HFFc6 (cell line): Measurements from ENCODE around the gene TUBA8. TPM values are rescaled to one million over a fixed set of nuclear protein-coding genes. Genes with fewer than 3 reads are reported as not detected.

Source experiments
- DNase-seq: peaks from one replicate; pipeline ENCODE4 v3.0.0-alpha.2; 2018
- H3K27ac Mint-ChIP-seq: 2 replicates; pipeline ENCODE4 v1.8.0; 2020; ENCODE audit warnings: mild to moderate bottlenecking, mixed read lengths
- H3K27me3 Mint-ChIP-seq: 2 replicates; pipeline ENCODE4 v1.8.0; 2021; ENCODE audit warnings: mild to moderate bottlenecking, moderate library complexity, mixed read lengths; ENCODE audit not compliant: insufficient read depth
- H3K36me3 Mint-ChIP-seq: 2 replicates; pipeline ENCODE4 v1.8.0; 2021; ENCODE audit warnings: low read depth, mixed read lengths
- H3K4me1 Mint-ChIP-seq: 2 replicates; pipeline ENCODE4 v1.8.0; 2020; ENCODE audit warnings: low read depth, mixed read lengths
- H3K4me3 Mint-ChIP-seq: 2 replicates; pipeline ENCODE4 v1.8.0; 2020; ENCODE audit warnings: mild to moderate bottlenecking, moderate library complexity, mixed read lengths
- H3K9me3 Mint-ChIP-seq: 2 replicates; pipeline ENCODE4 v1.8.0; 2020; ENCODE audit warnings: mild to moderate bottlenecking, mixed read lengths
- total RNA-seq, 6 experiments: library from RNA; stranded (reverse); fragmentation: NEBNext Ultra II Directional; extraction: Animal tissue kit (Norgen Biotek cat#: 25700); gene quantifications; 2 replicates in 1 of 6; 3 replicates in 5 of 6; pipeline ENCODE4 v1.2.3, GENCODE V29; 2021
- TF ChIP-seq, protein P1 (sequence below): fragments of 200-600 bp; sonication (generic); IDR thresholded peaks from 2 replicates; pipeline ENCODE4 v1.5.0; 2021; ENCODE audit warnings: antibody characterized with exemption, mild to moderate bottlenecking

Gene TUBA8
- total RNA-seq, 6 experiments from 2014 or later = 0.14 to 0.43 (median 0.29) TPM

DNA sequence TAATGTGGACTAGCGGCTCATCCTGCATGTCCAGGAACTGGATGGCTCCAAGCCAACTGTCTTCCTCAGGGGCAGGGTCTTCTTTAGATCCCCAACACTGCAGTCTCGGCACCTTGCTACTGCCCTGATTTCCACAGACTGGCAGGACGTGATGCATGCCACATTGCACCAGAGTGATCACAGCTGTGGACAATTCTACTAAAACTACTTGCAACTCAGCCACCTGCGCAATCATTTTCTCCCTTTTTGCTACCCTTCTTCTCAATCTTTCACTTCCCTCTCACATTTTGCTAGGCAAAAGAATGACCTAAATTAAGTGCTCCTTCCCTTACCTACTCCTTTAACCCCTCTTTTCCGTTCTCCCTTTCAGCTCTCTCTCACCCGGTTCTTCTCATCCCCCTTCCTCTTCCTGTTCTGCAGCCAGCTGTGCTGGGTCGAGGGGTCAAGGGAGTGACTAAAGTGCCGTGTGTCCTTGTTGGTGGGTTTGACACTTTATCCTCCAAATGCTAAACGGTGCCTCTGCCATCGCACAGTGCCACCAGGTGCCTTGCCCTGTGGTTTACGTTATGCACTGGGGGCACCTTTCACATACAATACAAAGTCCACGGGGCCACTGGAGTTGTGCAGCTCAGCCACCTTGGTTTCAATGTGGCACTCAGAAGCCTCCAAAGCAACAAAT, 44.3 kb upstream of the TUBA8 start:
- no peak overlapping the region for H3K27ac Mint-ChIP-seq
- no peaks in the 10 kb centered on the region for H3K9me3 Mint-ChIP-seq
- H3K36me3 Mint-ChIP-seq = no peaks in the 10 kb centered on the region
- peaks cover 11% of the 10 kb centered on the region for H3K27me3 Mint-ChIP-seq
- TF ChIP-seq, protein P1, sequence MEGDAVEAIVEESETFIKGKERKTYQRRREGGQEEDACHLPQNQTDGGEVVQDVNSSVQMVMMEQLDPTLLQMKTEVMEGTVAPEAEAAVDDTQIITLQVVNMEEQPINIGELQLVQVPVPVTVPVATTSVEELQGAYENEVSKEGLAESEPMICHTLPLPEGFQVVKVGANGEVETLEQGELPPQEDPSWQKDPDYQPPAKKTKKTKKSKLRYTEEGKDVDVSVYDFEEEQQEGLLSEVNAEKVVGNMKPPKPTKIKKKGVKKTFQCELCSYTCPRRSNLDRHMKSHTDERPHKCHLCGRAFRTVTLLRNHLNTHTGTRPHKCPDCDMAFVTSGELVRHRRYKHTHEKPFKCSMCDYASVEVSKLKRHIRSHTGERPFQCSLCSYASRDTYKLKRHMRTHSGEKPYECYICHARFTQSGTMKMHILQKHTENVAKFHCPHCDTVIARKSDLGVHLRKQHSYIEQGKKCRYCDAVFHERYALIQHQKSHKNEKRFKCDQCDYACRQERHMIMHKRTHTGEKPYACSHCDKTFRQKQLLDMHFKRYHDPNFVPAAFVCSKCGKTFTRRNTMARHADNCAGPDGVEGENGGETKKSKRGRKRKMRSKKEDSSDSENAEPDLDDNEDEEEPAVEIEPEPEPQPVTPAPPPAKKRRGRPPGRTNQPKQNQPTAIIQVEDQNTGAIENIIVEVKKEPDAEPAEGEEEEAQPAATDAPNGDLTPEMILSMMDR = no peak
- no peak overlapping the region for H3K4me3 Mint-ChIP-seq
- H3K4me1 Mint-ChIP-seq = peaks cover 50% of the 10 kb centered on the region
- DNase-seq = no peak

DNA sequence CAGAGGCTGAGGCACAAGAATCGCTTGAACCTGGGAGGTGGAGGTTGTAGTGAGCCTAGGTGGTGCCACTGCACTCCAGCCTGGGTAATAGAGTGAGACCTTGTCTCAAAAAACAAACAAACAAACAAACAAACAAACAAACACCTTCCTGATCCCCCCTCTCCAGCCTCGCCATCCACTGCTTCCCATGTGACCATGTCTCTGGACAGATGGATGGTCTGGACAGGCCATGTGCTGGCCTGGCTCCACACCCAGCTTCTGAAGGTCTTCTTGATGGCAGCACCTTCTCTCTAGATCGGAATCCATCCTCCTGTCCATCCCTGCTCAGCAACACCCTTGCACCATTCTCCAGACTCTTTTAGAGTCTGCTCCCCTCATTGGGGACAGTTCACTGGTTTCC, 43.5 kb upstream of the TUBA8 start:
- no peak overlapping the region for H3K4me3 Mint-ChIP-seq
- no peak for DNase-seq
- TF ChIP-seq, protein P1 = no peak
- H3K27me3 Mint-ChIP-seq = peaks cover 11% of the 10 kb centered on the region
- no peaks in the 10 kb centered on the region for H3K9me3 Mint-ChIP-seq
- H3K36me3 Mint-ChIP-seq = no peaks in the 10 kb centered on the region
- no peak overlapping the region for H3K27ac Mint-ChIP-seq
- H3K4me1 Mint-ChIP-seq = peaks cover 46% of the 10 kb centered on the region

DNA sequence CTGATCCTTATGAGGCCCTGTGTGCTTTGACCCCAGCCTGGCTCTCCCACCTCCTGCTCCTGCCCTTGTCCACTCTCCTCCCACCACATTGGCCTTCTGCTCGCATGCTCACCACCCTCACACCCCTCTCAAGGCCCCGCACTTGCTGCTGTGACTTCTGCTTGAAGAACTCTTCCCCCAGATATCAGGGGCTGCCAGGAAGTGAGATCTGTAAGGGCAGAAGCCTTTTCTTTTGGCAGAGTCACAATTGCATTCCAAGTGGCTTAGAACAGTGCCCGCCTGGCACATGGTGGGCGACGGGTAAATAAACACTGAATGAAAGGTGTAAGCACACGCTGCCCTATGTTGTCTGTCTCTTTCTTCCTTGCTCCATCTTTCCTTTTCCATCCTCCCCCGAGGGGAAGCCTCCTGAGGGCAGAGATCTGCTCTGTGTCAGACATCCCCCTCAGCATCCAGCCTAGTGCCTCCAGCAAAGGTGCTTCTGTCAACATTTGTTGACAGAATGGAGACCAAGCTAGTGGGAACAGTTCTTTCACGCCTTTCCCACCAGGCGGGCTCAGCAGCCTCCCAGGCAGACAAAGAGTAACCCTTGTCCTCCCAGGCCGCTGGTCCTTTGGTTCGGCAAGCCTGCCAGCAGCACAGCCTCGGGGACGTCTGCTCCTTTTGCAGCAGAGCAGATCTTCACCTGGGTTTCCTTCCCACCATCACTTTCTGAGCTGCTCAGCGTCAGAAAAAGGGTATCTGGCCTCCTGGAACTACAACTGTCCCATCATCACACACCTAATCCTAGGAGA, 42.9 kb upstream of the TUBA8 start:
- H3K4me3 Mint-ChIP-seq = 0 out of 2 replicates have a peak overlapping the region, but pooled peaks have one; percentile 25
- TF ChIP-seq, protein P1 = no peak
- H3K4me1 Mint-ChIP-seq = peaks cover 43% of the 10 kb centered on the region
- H3K27ac Mint-ChIP-seq = peak overlapping the region; percentile 47; the same call in 1 of the 2 replicates
- no peak for DNase-seq
- no peaks in the 10 kb centered on the region for H3K36me3 Mint-ChIP-seq
- H3K9me3 Mint-ChIP-seq = no peaks in the 10 kb centered on the region
- peaks cover 11% of the 10 kb centered on the region for H3K27me3 Mint-ChIP-seq

DNA sequence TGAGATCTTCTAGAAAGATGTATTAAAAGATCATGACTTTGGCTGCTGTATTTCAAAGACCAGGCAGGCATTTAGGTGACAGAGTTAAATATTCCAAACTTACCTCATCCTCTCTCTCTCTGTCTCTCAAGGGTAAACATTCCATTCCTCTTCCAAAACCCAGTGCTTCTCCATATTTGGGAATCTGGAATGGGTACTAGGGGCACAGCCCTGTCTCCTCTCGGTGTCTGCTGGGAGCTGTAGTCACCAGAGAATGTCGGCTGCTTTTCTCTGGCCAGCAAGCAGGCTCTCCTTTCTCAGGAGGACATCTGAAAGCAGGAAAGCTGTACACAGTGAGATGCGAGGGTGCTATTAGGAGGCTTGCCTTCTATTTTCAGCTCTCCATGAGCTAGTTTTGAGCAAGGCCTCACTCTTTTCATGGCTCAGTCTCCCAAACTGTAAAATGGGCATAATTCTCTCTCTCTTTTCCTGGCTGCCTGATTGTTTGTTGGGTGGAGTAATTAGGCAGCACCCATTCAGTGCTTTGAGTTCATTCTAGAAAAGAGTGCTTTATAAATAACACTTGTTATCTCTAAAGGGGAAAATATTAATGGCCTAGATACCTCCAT, 42.1 kb upstream of the TUBA8 start:
- H3K36me3 Mint-ChIP-seq = no peaks in the 10 kb centered on the region
- no peaks in the 10 kb centered on the region for H3K9me3 Mint-ChIP-seq
- DNase-seq = peak; percentile 12
- TF ChIP-seq, protein P1 = no peak
- peaks cover 11% of the 10 kb centered on the region for H3K27me3 Mint-ChIP-seq
- peaks cover 35% of the 10 kb centered on the region for H3K4me1 Mint-ChIP-seq
- peak overlapping the region; percentile 47 for H3K27ac Mint-ChIP-seq
- H3K4me3 Mint-ChIP-seq = peak overlapping the region; percentile 25

DNA sequence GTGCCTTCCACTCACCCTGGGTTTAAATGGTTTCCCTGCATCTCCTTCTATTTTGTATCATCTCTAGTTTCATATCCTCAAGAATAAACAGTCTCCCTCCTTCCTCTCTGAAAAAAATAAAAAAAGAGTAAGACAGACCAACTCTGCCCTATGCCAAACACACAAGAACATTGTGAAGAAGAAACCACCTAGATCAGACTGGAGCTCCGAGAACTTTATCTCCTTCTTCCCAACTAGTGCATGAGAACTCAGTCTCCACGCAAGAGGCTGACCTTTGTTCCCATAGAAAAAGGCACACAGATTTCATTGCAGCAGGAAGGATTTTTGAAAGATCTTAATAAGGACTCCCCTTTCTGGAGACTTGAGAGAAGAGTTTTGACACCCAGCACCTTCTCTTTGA, 41.6 kb upstream of the TUBA8 start:
- Mint-ChIP-seq H3K9me3 (no peaks in the 10 kb centered on the region), H3K27ac (no peak overlapping the region), H3K4me3 (no peak overlapping the region), H3K4me1 (peaks cover 33% of the 10 kb centered on the region), H3K27me3 (peaks cover 11% of the 10 kb centered on the region), H3K36me3 (no peaks in the 10 kb centered on the region)
- no peak for DNase-seq
- TF ChIP-seq, protein P1 = no peak
